Sigmoid colon (tissue), 7 donors: ENCODE results near the gene MYOD1. TPM values are rescaled to one million over a fixed set of nuclear protein-coding genes. Genes with fewer than 3 reads are reported as not detected.

ENCODE experiments used
- DNase-seq: peaks from one replicate; pipeline ENCODE4 v3.0.0-alpha.2; 2019
- H3K27ac ChIP-seq, 4 donors: fragments of 200-600 bp; sonication (generic); one replicate each; pipeline ENCODE4 v1.5.1; 2016 to 2019; ENCODE audit warnings: mild to moderate bottlenecking in 1 of 4
- H3K27me3 ChIP-seq, 3 donors: fragments of 200-600 bp; sonication (generic); one replicate each; pipeline ENCODE4 v1.5.1; 2019; ENCODE audit warnings: mild to moderate bottlenecking in 1 of 3
- H3K36me3 ChIP-seq, 4 donors: fragments of 200-600 bp; sonication (generic); one replicate each; pipeline ENCODE4 v1.5.1; 2016 to 2019
- H3K4me1 ChIP-seq, 4 donors: fragments of 200-600 bp; sonication (generic); one replicate each; pipeline ENCODE4 v1.5.1; 2017 to 2019
- H3K4me3 ChIP-seq, 4 donors: fragments of 200-600 bp; sonication (generic); one replicate each; pipeline ENCODE4 v1.5.1; 2017 to 2019; ENCODE audit warnings: mild to moderate bottlenecking in 2 of 4, moderate library complexity in 1 of 4
- H3K9me3 ChIP-seq, 4 donors: fragments of 200-600 bp in 3 of 4; sonication (generic) in 3 of 4; one replicate each; pipeline versions ENCODE4 v1.5.1 to v1.6.1; 2013 to 2019
- CTCF ChIP-seq, 4 experiments: fragments of 450-650 bp in 3 of 4; fragments of 200-600 bp in 1 of 4; IDR thresholded peaks; one replicate each; pipeline ENCODE4 v1.5.1; 2016 to 2019; ENCODE audit warnings: antibody characterized with exemption in 4 of 4, mild to moderate bottlenecking in 3 of 4, moderate library complexity in 2 of 4
- EP300 ChIP-seq, 4 donors: sonication (generic); formaldehyde crosslinking; IDR thresholded peaks; one replicate each; pipeline ENCODE4 v1.6.1; 2017; ENCODE audit warnings: antibody characterized with exemption in 4 of 4
- POLR2A ChIP-seq, 2 donors: fragments of 450-650 bp; IDR thresholded peaks; one replicate each; pipeline ENCODE4 v1.6.1; 2016; ENCODE audit warnings: antibody characterized with exemption in 2 of 2, mild to moderate bottlenecking in 2 of 2, moderate library complexity in 2 of 2
- POLR2AphosphoS5 ChIP-seq, 4 donors: sonication (generic); formaldehyde crosslinking; IDR thresholded peaks; one replicate each; pipeline ENCODE4 v1.6.1; 2017; ENCODE audit warnings: antibody characterized with exemption in 4 of 4
- WGBS, 2 donors: extraction: QIAGEN DNeasy Blood & Tissue Kit; methylation state at CpG; one replicate each; pipeline ENCODE4 v1.1.7; 2013; 5-methylcytosine and 5-hydroxymethylcytosine counted together
- intact Hi-C: fragments of 100-400 bp; cut with DNase I; formaldehyde crosslinking; loops from one replicate; pipeline ENCODE4 v1.15.1; 2023
- polyA plus RNA-seq, 3 donors: library from polyadenylated mRNA; stranded (reverse); fragments of 200-250 nt; gene quantifications; one replicate each; pipeline ENCODE4 v1.2.3, GENCODE V29; 2013
- total RNA-seq, 4 donors: library from RNA; depleted of rRNA; stranded (reverse); fragments of >200 nt; gene quantifications; one replicate each; pipeline ENCODE4 v1.1.0, GENCODE V29; 2016
- donor health status: healthy with polysubstance abuse.
- donor health status: Bipolar disorder and iron deficiency.
- donor health status: healthy.

MYOD1 gene
- total and polyA plus RNA-seq, 7 donors, result not detected

GRCh38 chr11:17735818-17736578, 16.6 kb downstream of the MYOD1 start:
- 15 to 34% methylated on average over 102 of the region's 102 CpGs for WGBS, 2 donors
- Histone ChIP-seq H3K4me1 (peaks cover 0 to 31% (median 26%) of the 10 kb centered on the region in 4 donors), H3K9me3 (no peaks in the 10 kb centered on the region), H3K27ac (no peak overlapping the region), H3K36me3 (no peaks in the 10 kb centered on the region), H3K4me3 (peak overlapping the region in 1 of 4 donors; percentile 52), H3K27me3 (peaks cover 37 to 73% (median 55%) of the 10 kb centered on the region in 3 donors)
- DNase-seq, result peak; percentile 53
- no peak for TF ChIP-seq POLR2A (IDR thresholded peaks at IDR 0.05)
- no peak for TF ChIP-seq CTCF (IDR thresholded peaks at IDR 0.05)
- no peak for TF ChIP-seq EP300 (IDR thresholded peaks at IDR 0.05)
- TF ChIP-seq POLR2AphosphoS5 (IDR thresholded peaks at IDR 0.05), result no peak
- intact Hi-C loops, result no loop called here

- Histone ChIP-seq H3K36me3 (no peaks in the 10 kb centered on the region), H3K4me3 (no peak overlapping the region), H3K9me3 (no peaks in the 10 kb centered on the region), H3K27me3 (peaks cover 37 to 74% (median 59%) of the 10 kb centered on the region in 3 donors), H3K4me1 (peaks cover 0 to 28% (median 25%) of the 10 kb centered on the region in 4 donors), H3K27ac (no peak overlapping the region)
- TF ChIP-seq POLR2AphosphoS5 (IDR thresholded peaks at IDR 0.05) (no peak), CTCF (IDR thresholded peaks at IDR 0.05) (no peak), POLR2A (IDR thresholded peaks at IDR 0.05) (no peak), EP300 (IDR thresholded peaks at IDR 0.05) (no peak)
- intact Hi-C loops, result no loop called here
- 30 to 41% methylated on average over 12 of the region's 12 CpGs for WGBS, 2 donors
- peak; percentile 41 for DNase-seq
Observed at GRCh38 chr11:17736579-17736893, 17.2 kb downstream of the MYOD1 start.

- H3K27ac ChIP-seq, result no peak overlapping the region
- H3K9me3 ChIP-seq, result no peaks in the 10 kb centered on the region
- H3K4me1 ChIP-seq, result peaks cover 0 to 28% (median 25%) of the 10 kb centered on the region in 4 donors
- H3K36me3 ChIP-seq, result no peaks in the 10 kb centered on the region
- no peak overlapping the region for H3K4me3 ChIP-seq
- no peak for TF ChIP-seq EP300 (IDR thresholded peaks at IDR 0.05)
- no peak for TF ChIP-seq CTCF (IDR thresholded peaks at IDR 0.05)
- TF ChIP-seq POLR2A (IDR thresholded peaks at IDR 0.05), result no peak
- no peak for TF ChIP-seq POLR2AphosphoS5 (IDR thresholded peaks at IDR 0.05)
- intact Hi-C loops, result no loop called here
- 50 to 56% methylated on average over 15 of the region's 15 CpGs for WGBS, 2 donors
- peaks cover 37 to 74% (median 61%) of the 10 kb centered on the region in 3 donors for H3K27me3 ChIP-seq
- DNase-seq, result peak; percentile 53
Observed at GRCh38 chr11:17736930-17737817, 17.8 kb downstream of the MYOD1 start.

DNA sequence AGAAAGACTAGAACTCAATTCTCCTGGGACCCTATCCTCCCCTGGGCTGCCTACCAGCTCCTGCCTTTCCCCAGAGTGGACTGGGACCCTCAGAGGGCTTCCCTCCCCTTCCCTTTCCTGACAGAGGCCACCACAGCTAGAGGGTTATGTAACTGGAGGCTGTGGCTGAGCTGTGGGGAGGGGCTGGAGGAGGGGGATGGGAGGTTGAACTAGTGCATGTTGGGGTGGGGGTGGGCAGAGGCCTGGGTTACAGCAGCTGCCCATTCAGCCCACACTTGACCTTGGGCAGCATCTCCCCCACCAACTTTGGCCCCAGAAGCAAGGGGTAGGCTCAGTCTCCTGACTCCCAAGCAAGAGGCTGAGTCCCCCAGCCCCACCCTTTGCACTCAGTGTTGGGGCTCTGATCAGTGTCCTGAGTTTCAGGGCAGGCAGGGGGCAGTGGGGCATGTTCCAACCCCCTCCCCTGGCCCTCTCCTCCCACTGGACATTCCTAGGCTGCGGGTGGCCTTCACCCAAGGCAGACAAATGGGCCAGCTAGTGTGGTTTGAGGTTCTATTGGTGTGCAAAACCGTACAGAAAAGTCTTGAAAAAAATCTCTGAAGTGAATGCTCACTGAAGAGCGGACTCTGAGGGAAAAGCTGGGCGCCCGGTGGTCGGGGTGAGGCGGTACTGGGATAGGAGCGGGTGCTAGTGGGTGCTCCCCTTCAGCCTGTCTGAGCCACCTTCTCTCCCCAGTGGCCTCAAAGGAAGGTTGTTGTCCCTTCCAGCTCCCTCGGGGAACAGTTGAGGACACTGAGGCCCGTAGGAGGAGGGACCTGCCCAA, 19.0 kb downstream of the MYOD1 start:
- Histone ChIP-seq H3K4me3 (no peak overlapping the region), H3K4me1 (peaks cover 0 to 28% (median 25%) of the 10 kb centered on the region in 4 donors), H3K27me3 (peaks cover 34 to 73% (median 61%) of the 10 kb centered on the region in 3 donors), H3K27ac (no peak overlapping the region), H3K36me3 (no peaks in the 10 kb centered on the region), H3K9me3 (no peaks in the 10 kb centered on the region)
- TF ChIP-seq EP300 (IDR thresholded peaks at IDR 0.05) (no peak), CTCF (IDR thresholded peaks at IDR 0.05) (no peak), POLR2A (IDR thresholded peaks at IDR 0.05) (no peak), POLR2AphosphoS5 (IDR thresholded peaks at IDR 0.05) (no peak)
- DNase-seq, result peak; percentile 49
- 45 to 54% methylated on average over 10 of the region's 10 CpGs for WGBS, 2 donors
- intact Hi-C loops, result no loop called here
